Measurements from ENCODE around the gene NT5C.
A peak's percentile ranks its signal among the peaks of the same experiment; 100 is the strongest.

NT5C gene

GRCh38 chr17:75152922-75153779 lies 21.6 kb upstream of the NT5C start:
- Histone ChIP-seq H3K9ac (ENCODE audit: low read length) (peak overlapping the region; percentile 64), H3K9me3 (replicated peaks; ENCODE audit: insufficient read depth, low read length) (no peaks in the 10 kb centered on the region), H3F3A (ENCODE audit: insufficient read depth, low read length) (no peaks in the 10 kb centered on the region), H3K27me3 (replicated peaks; ENCODE audit: insufficient read depth, low read length) (no peaks in the 10 kb centered on the region), H3K4me2 (ENCODE audit: low read depth, low read length) (peak overlapping the region; percentile 75), H3K27ac (ENCODE audit: low read length) (no peak overlapping the region), H2AFZ (ENCODE audit: low read length) (peak overlapping the region; percentile 55; the same call in 1 of the 2 replicates), H3K4me3 (ENCODE audit: low read length) (peak overlapping the region; percentile 82), H3K9me2 (replicated peaks; ENCODE audit: insufficient read depth, low read length) (no peaks in the 10 kb centered on the region), H3K79me2 (ENCODE audit: low read length) (peaks cover 57% of the 10 kb centered on the region), H3K36me3 (replicated peaks; ENCODE audit: insufficient read depth, low read length) (no peaks in the 10 kb centered on the region), H4K20me1 (ENCODE audit: insufficient read depth, low read length) (no peaks in the 10 kb centered on the region), H3K4me1 (ENCODE audit: low read length) (peaks cover 15% of the 10 kb centered on the region)
- DNase-seq: no peak
- TF ChIP-seq EZH2 (optimal IDR thresholded peaks at IDR 0.05; ENCODE audit: low read depth, low read length) (no peak), CTCF (IDR thresholded peaks at IDR 0.05; ENCODE audit: low read length) (no peak), EZH2phosphoT487 (IDR thresholded peaks at IDR 0.05; ENCODE audit: low read length) (no peak)

- Histone ChIP-seq H3K27ac (ENCODE audit: low read length) (no peak overlapping the region), H4K20me1 (ENCODE audit: insufficient read depth, low read length) (no peaks in the 10 kb centered on the region), H2AFZ (ENCODE audit: low read length) (no peak overlapping the region), H3K36me3 (replicated peaks; ENCODE audit: insufficient read depth, low read length) (no peaks in the 10 kb centered on the region), H3K9me3 (replicated peaks; ENCODE audit: insufficient read depth, low read length) (no peaks in the 10 kb centered on the region), H3K9ac (ENCODE audit: low read length) (peak overlapping the region; percentile 64; the same call in 1 of the 2 replicates), H3K4me2 (ENCODE audit: low read depth, low read length) (peak overlapping the region; percentile 75), H3K27me3 (replicated peaks; ENCODE audit: insufficient read depth, low read length) (no peaks in the 10 kb centered on the region), H3K79me2 (ENCODE audit: low read length) (peaks cover 59% of the 10 kb centered on the region), H3F3A (ENCODE audit: insufficient read depth, low read length) (no peaks in the 10 kb centered on the region), H3K4me1 (ENCODE audit: low read length) (peaks cover 15% of the 10 kb centered on the region), H3K4me3 (ENCODE audit: low read length) (peak overlapping the region; percentile 82; the same call in 1 of the 2 replicates), H3K9me2 (replicated peaks; ENCODE audit: insufficient read depth, low read length) (no peaks in the 10 kb centered on the region)
- DNase-seq: no peak
- TF ChIP-seq EZH2phosphoT487 (IDR thresholded peaks at IDR 0.05; ENCODE audit: low read length): no peak
- no peak for TF ChIP-seq CTCF (IDR thresholded peaks at IDR 0.05; ENCODE audit: low read length)
- no peak for TF ChIP-seq EZH2 (optimal IDR thresholded peaks at IDR 0.05; ENCODE audit: low read depth, low read length)
Observed at GRCh38 chr17:75152523-75152921, 21.0 kb upstream of the NT5C start.

- H3F3A ChIP-seq (ENCODE audit: insufficient read depth, low read length): no peaks in the 10 kb centered on the region
- H4K20me1 ChIP-seq (ENCODE audit: insufficient read depth, low read length): no peaks in the 10 kb centered on the region
- no peak overlapping the region for H3K27ac ChIP-seq (ENCODE audit: low read length)
- 0 out of 2 replicates have a peak, but pooled peaks cover 3% of the 10 kb centered on the region for H3K36me3 ChIP-seq (replicated peaks; ENCODE audit: insufficient read depth, low read length)
- DNase-seq: no peak
- TF ChIP-seq CTCF (IDR thresholded peaks at IDR 0.05; ENCODE audit: low read length): no peak
- TF ChIP-seq EZH2phosphoT487 (IDR thresholded peaks at IDR 0.05; ENCODE audit: low read length): no peak
- TF ChIP-seq EZH2 (optimal IDR thresholded peaks at IDR 0.05; ENCODE audit: low read depth, low read length): no peak
- no peaks in the 10 kb centered on the region for H3K9me2 ChIP-seq (replicated peaks; ENCODE audit: insufficient read depth, low read length)
- no peaks in the 10 kb centered on the region for H3K27me3 ChIP-seq (replicated peaks; ENCODE audit: insufficient read depth, low read length)
- no peak overlapping the region for H3K4me2 ChIP-seq (ENCODE audit: low read depth, low read length)
- H2AFZ ChIP-seq (ENCODE audit: low read length): no peak overlapping the region
- no peaks in the 10 kb centered on the region for H3K9me3 ChIP-seq (replicated peaks; ENCODE audit: insufficient read depth, low read length)
- no peak overlapping the region for H3K9ac ChIP-seq (ENCODE audit: low read length)
- peaks cover 15% of the 10 kb centered on the region for H3K4me1 ChIP-seq (ENCODE audit: low read length)
- H3K79me2 ChIP-seq (ENCODE audit: low read length): peaks cover 62% of the 10 kb centered on the region
- no peak overlapping the region for H3K4me3 ChIP-seq (ENCODE audit: low read length)
Observed at GRCh38 chr17:75151930-75152329, 20.4 kb upstream of the NT5C start.

All from MM.1S (cell line).